Right lobe of liver (tissue), 4 donors: ENCODE measurements around the gene SQSTM1.

Experiments
- CTCF ChIP-seq, 4 donors: fragments of 200-600 bp in 3 of 4; fragments of 450-650 bp in 1 of 4; IDR thresholded peaks; one replicate each; pipeline versions ENCODE4 v1.5.1 to v1.8.0; 2016 to 2022; ENCODE audit warnings: antibody characterized with exemption in 4 of 4, mild to moderate bottlenecking in 2 of 4
- POLR2A ChIP-seq: fragments of 450-650 bp; IDR thresholded peaks from one replicate; pipeline ENCODE4 v1.6.1; 2017; ENCODE audit warnings: antibody characterized with exemption, mild to moderate bottlenecking
- donor health status: DM: no; HTN: no; CAD: no.
- donor health status: DM: no; HTN: no; CAD: no.
- donor health status: DM: no; HTN: yes; CAD: no.

DNA sequence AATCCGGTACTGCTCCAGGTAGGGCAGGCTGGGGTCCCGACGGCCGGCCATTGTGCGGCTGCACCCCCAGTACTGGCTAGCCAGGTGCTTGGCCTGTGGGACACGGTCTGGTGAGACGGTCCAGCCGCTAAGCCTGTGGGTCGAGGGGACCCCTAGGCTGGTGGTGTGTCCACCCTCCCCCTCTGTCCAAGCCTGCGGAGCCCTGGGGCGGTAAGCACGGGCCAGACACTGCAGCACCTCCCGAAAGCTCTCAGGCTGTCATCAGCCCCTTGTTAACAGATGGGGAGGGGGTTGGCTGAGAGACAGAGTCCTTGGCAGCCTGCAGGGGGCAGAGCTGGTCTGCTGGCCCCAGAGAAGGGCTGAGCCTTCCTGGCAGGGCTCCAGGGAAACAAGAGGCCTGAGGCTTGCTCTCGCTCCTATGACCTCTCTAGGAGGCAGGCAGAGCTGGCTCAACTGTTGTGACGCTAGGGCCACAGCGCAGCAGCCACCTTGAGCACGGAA is 49.7 kb downstream of the SQSTM1 start:
- TF ChIP-seq CTCF (IDR thresholded peaks at IDR 0.05) (peak in 3 of 4 donors; percentile 5 to 37 (median 29)), POLR2A (no peak)
